ENCODE results near the gene SKOR2. TPM values are rescaled to one million over a fixed set of nuclear protein-coding genes. Genes with fewer than 3 reads are reported as not detected.

SKOR2 gene
- total and polyA plus RNA-seq, 7 experiments from 2014 or later = not detected

DNA sequence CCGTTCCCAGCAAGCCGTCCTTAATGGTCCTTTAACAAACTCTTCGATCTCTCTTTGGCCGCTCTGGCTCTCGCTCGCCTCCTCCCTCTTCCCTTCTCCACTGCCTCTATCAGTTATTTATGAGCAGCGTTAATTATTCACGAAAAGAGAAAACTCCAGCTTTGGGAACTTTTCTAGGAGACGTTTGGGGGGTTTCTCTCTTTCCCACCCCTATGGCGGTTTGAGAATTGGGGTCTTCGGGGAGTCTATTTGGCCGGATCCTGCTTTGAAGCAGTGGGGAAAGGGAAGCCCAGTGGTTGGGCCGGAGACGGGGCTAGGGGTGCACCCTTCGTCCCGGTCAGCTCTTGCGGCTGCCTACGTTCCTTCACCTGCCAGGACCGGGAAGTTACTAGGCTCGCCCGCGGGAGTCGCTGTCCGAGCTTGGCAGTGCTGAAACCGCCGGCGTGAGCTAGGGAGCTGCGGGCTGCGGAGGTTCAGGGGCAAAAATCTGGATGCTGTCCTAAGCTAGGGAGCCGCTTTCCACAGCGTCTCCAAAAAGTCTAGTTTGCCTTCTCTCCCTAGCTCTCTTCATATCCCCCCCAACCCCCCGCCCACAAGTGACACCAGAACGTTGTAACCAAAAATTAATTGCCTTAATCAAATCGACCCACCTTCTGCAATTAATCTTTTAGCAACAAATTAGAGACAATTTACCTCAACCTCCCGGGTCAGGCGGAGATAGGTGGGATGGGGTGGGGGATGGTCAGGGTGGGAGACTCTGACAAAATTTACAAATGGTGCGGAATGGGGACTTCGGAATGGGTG, 8.9 kb upstream of the SKOR2 start:
- DNase-seq (peak in 1 of 9 donors; percentile 44), ATAC-seq (no peak)
- Mint-ChIP-seq H3K27me3 (peaks cover 76 to 90% (median 84%) of the 10 kb centered on the region in 5 donors), H3K4me1 (peaks cover 0 to 21% (median 6%) of the 10 kb centered on the region in 7 donors), H3K9me3 (peaks cover 0 to 25% (median 3%) of the 10 kb centered on the region in 11 donors), H3K4me3 (no peak overlapping the region), H3K36me3 (peaks cover 0 to 5% (median 0%) of the 10 kb centered on the region in 5 donors), H3K27ac (peak overlapping the region in 1 of 9 donors; percentile 13)
- H3K36me3 ChIP-seq (ENCODE audit: control insufficient read depth in 2 of 3, insufficient read depth in 3 of 3, low read length in 3 of 3) = no peaks in the 10 kb centered on the region
- peaks cover 0 to 5% of the 10 kb centered on the region in 2 donors for H3K27me3 ChIP-seq (ENCODE audit: control insufficient read depth in 2 of 2, insufficient read depth in 2 of 2, low read length in 2 of 2)
- CTCF ChIA-PET = no interaction called here
- peaks cover 0 to 9% (median 0%) of the 10 kb centered on the region in 3 experiments for H3K9me3 ChIP-seq (ENCODE audit: control insufficient read depth in 2 of 3, low read length in 3 of 3)
- H3K27ac ChIP-seq (ENCODE audit: low read depth, low read length) = no peak overlapping the region
- intact Hi-C loops (cut with micrococcal nuclease) = no loop called here
- POLR2A ChIA-PET = no interaction called here
- H3K4me1 ChIP-seq (ENCODE audit: control insufficient read depth in 2 of 2, insufficient read depth in 2 of 2, low read length in 2 of 2) = no peaks in the 10 kb centered on the region
- H3K4me3 ChIP-seq (ENCODE audit: low read length) = no peak overlapping the region

- Histone ChIP-seq H3K9me3 (ENCODE audit: control insufficient read depth in 2 of 3, low read length in 3 of 3) (peaks cover 0 to 3% (median 0%) of the 10 kb centered on the region in 3 experiments), H3K4me1 (ENCODE audit: control insufficient read depth in 2 of 2, insufficient read depth in 2 of 2, low read length in 2 of 2) (no peaks in the 10 kb centered on the region), H3K4me3 (ENCODE audit: low read length) (no peak overlapping the region), H3K27ac (ENCODE audit: low read depth, low read length) (no peak overlapping the region), H3K36me3 (ENCODE audit: control insufficient read depth in 2 of 3, insufficient read depth in 3 of 3, low read length in 3 of 3) (no peaks in the 10 kb centered on the region), H3K27me3 (ENCODE audit: control insufficient read depth in 2 of 2, insufficient read depth in 2 of 2, low read length in 2 of 2) (peaks cover 8 to 11% of the 10 kb centered on the region in 2 donors)
- Mint-ChIP-seq H3K27ac (no peak overlapping the region), H3K9me3 (peaks cover 0 to 36% (median 9%) of the 10 kb centered on the region in 11 donors), H3K27me3 (peaks cover 81 to 89% (median 85%) of the 10 kb centered on the region in 5 donors), H3K36me3 (peaks cover 0 to 9% (median 4%) of the 10 kb centered on the region in 5 donors), H3K4me3 (no peak overlapping the region), H3K4me1 (peaks cover 0 to 15% (median 0%) of the 10 kb centered on the region in 7 donors)
- intact Hi-C loops (cut with micrococcal nuclease) = no loop called here
- no peak for ATAC-seq
- DNase-seq = peak in 1 of 9 donors; percentile 5
- ChIA-PET POLR2A (no interaction called here), CTCF (no interaction called here)
Measured at GRCh38 chr18:47254341-47254939, 3.0 kb upstream of the SKOR2 start.

GRCh38 chr18:47253101-47253654, 1.7 kb upstream of the SKOR2 start:
- H3K36me3 ChIP-seq (ENCODE audit: control insufficient read depth in 2 of 3, insufficient read depth in 3 of 3, low read length in 3 of 3) = no peaks in the 10 kb centered on the region
- no peak overlapping the region for H3K27ac ChIP-seq (ENCODE audit: low read depth, low read length)
- CTCF ChIA-PET = no interaction called here
- no peak overlapping the region for H3K4me3 ChIP-seq (ENCODE audit: low read length)
- Mint-ChIP-seq H3K4me3 (no peak overlapping the region), H3K4me1 (peaks cover 0 to 15% (median 0%) of the 10 kb centered on the region in 7 donors), H3K27me3 (peaks cover 81 to 89% (median 86%) of the 10 kb centered on the region in 5 donors), H3K9me3 (peaks cover 2 to 26% (median 8%) of the 10 kb centered on the region in 11 donors), H3K27ac (no peak overlapping the region), H3K36me3 (peaks cover 0 to 9% (median 4%) of the 10 kb centered on the region in 5 donors)
- no peak for DNase-seq
- no peaks in the 10 kb centered on the region for H3K9me3 ChIP-seq (ENCODE audit: control insufficient read depth in 2 of 3, low read length in 3 of 3)
- intact Hi-C loops (cut with micrococcal nuclease) = no loop called here
- POLR2A ChIA-PET = no interaction called here
- ATAC-seq = no peak
- no peaks in the 10 kb centered on the region for H3K4me1 ChIP-seq (ENCODE audit: control insufficient read depth in 2 of 2, insufficient read depth in 2 of 2, low read length in 2 of 2)
- H3K27me3 ChIP-seq (ENCODE audit: control insufficient read depth in 2 of 2, insufficient read depth in 2 of 2, low read length in 2 of 2) = peaks cover 11% of the 10 kb centered on the region in 2 donors

DNA sequence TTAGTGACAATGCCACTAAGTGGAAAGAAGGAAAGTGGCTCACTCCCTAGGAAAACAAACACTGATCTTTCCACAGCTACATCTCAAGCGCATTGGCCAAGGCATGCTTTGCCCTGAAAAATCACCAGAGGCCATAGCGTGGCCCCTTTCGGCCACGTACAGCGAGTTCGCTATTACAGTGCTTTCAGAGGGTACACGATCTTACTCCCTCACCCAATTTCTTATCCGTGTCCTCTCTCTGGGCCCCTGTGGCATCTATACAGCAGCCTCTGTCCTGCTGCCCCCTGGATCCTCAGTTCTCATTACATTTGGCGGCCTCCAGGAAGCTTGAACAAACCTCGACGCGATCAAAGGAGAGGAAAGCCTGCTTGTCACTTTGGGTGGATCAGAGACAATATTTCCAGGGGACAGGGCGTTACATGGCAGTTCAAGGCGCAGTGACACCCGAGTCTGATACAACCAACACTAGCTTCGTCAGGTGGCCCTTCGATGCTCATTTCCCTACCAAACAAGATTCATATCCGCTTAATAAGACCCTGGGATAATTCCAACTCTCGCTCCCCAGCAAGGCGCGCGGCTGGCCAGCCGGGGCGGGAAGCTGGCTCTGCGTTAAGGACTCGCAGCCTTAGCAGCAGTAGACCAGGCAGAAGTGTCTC, 941 bp downstream of the SKOR2 start:
- no peak for DNase-seq
- ChIA-PET CTCF (no interaction called here), POLR2A (no interaction called here)
- H3K4me1 Mint-ChIP-seq = peaks cover 0 to 22% (median 6%) of the 10 kb centered on the region in 7 donors
- H3K27ac Mint-ChIP-seq = peak overlapping the region in 1 of 9 donors; percentile 18
- no peak overlapping the region for H3K4me3 ChIP-seq (ENCODE audit: low read length)
- no peaks in the 10 kb centered on the region for H3K9me3 ChIP-seq (ENCODE audit: control insufficient read depth in 2 of 3, low read length in 3 of 3)
- intact Hi-C loops (cut with micrococcal nuclease) = no loop called here
- H3K4me1 ChIP-seq (ENCODE audit: control insufficient read depth in 2 of 2, insufficient read depth in 2 of 2, low read length in 2 of 2) = no peaks in the 10 kb centered on the region
- H3K27me3 ChIP-seq (ENCODE audit: control insufficient read depth in 2 of 2, insufficient read depth in 2 of 2, low read length in 2 of 2) = peaks cover 11% of the 10 kb centered on the region in 2 donors
- H3K4me3 Mint-ChIP-seq = no peak overlapping the region
- no peak for ATAC-seq
- H3K27ac ChIP-seq (ENCODE audit: low read depth, low read length) = no peak overlapping the region
- H3K36me3 Mint-ChIP-seq = peaks cover 0 to 14% (median 6%) of the 10 kb centered on the region in 5 donors
- H3K27me3 Mint-ChIP-seq = peaks cover 71 to 79% (median 72%) of the 10 kb centered on the region in 5 donors
- H3K36me3 ChIP-seq (ENCODE audit: control insufficient read depth in 2 of 3, insufficient read depth in 3 of 3, low read length in 3 of 3) = no peaks in the 10 kb centered on the region
- peaks cover 3 to 31% (median 6%) of the 10 kb centered on the region in 11 donors for H3K9me3 Mint-ChIP-seq

DNA sequence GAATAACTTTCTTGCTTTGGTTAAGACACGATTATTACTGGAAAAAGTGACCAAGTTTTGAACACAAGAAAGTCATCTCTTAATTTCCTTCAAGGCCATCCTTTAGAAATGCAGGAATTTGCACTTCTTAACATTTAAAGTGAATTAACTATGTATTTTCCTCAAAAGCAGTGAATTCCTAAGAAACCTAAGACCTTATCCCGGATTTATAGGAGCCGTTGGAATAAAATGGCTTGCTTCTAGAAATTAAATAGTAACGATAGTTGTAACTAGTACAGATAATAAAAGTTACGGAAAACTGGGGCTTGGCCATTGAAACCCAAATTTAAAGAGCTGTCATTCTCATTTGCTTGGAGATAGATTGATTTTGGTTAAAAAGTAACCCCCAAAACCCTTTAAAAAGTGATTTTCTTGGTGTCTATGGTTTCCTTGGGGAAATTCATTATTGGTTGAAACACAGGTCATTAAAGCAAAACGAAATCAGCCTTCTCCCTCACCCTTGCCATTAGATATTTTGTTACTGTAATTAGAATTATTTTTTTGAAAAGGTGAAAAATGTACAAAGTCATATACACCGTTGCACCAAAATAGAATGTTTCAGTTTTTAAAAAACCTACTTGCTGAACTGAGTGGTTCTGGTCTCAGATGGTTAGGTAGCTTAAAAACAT, 2.0 kb downstream of the SKOR2 start:
- H3K4me3 ChIP-seq (ENCODE audit: low read length) = no peak overlapping the region
- DNase-seq (no peak), ATAC-seq (no peak)
- H3K27ac Mint-ChIP-seq = peak overlapping the region in 1 of 9 donors; percentile 29
- peaks cover 72 to 79% (median 74%) of the 10 kb centered on the region in 5 donors for H3K27me3 Mint-ChIP-seq
- H3K9me3 Mint-ChIP-seq = peaks cover 0 to 28% (median 6%) of the 10 kb centered on the region in 11 donors
- H3K36me3 ChIP-seq (ENCODE audit: control insufficient read depth in 2 of 3, insufficient read depth in 3 of 3, low read length in 3 of 3) = no peaks in the 10 kb centered on the region
- ChIA-PET POLR2A (no interaction called here), CTCF (no interaction called here)
- H3K36me3 Mint-ChIP-seq = peaks cover 0 to 9% (median 0%) of the 10 kb centered on the region in 5 donors
- H3K4me3 Mint-ChIP-seq = no peak overlapping the region
- H3K9me3 ChIP-seq (ENCODE audit: control insufficient read depth in 2 of 3, low read length in 3 of 3) = no peaks in the 10 kb centered on the region
- H3K27ac ChIP-seq (ENCODE audit: low read depth, low read length) = no peak overlapping the region
- H3K27me3 ChIP-seq (ENCODE audit: control insufficient read depth in 2 of 2, insufficient read depth in 2 of 2, low read length in 2 of 2) = peaks cover 11 to 18% of the 10 kb centered on the region in 2 donors
- no peaks in the 10 kb centered on the region for H3K4me1 ChIP-seq (ENCODE audit: control insufficient read depth in 2 of 2, insufficient read depth in 2 of 2, low read length in 2 of 2)
- intact Hi-C loops (cut with micrococcal nuclease) = no loop called here
- H3K4me1 Mint-ChIP-seq = peaks cover 0 to 22% (median 6%) of the 10 kb centered on the region in 7 donors
